Mesothelial cell of epicardium (in vitro differentiated cells): ENCODE measurements around the gene GFER. TPM values are rescaled to one million over a fixed set of nuclear protein-coding genes. Genes with fewer than 3 reads are reported as not detected.
"Not testable (repeated sequence)": the region's sequence is repeated elsewhere in the genome, so short reads cannot be mapped to it uniquely, and the experiment has no call there.

Experiments
- DNase-seq, 2 experiments: peaks; one replicate each; pipeline ENCODE4 v3.0.0; 2021; ENCODE audit warnings: low spot score in 2 of 2; ENCODE audit not compliant: unreplicated experiment in 2 of 2
- H3K27ac Mint-ChIP-seq: 2 replicates; pipeline ENCODE4 v1.8.0; 2021; ENCODE audit warnings: mixed read lengths
- H3K27me3 Mint-ChIP-seq: 2 replicates; pipeline ENCODE4 v1.8.0; 2021; ENCODE audit warnings: low read depth, mixed read lengths
- H3K36me3 Mint-ChIP-seq: 2 replicates; pipeline ENCODE4 v1.8.0; 2021; ENCODE audit warnings: mixed read lengths
- H3K4me1 Mint-ChIP-seq: 2 replicates; pipeline ENCODE4 v1.8.0; 2021; ENCODE audit warnings: mixed read lengths
- H3K4me3 Mint-ChIP-seq: 2 replicates; pipeline ENCODE4 v1.8.0; 2021; ENCODE audit warnings: mild to moderate bottlenecking, moderate library complexity, mixed read lengths
- H3K9me3 Mint-ChIP-seq: 2 replicates; pipeline ENCODE4 v1.8.0; 2021; ENCODE audit warnings: mixed read lengths
- total RNA-seq: library from RNA; stranded (reverse); gene quantifications from 3 replicates; pipeline ENCODE4 v1.2.1, GENCODE V29; 2021
- TF ChIP-seq, protein P1 (sequence below): fragments of 200-600 bp; sonication (generic); IDR thresholded peaks from one replicate; pipeline ENCODE4 v1.5.0; 2021; ENCODE audit warnings: antibody characterized with exemption; ENCODE audit not compliant: unreplicated experiment

The GFER gene
- total RNA-seq, 1 donor from 2014 or later, result 23.7 TPM

DNA sequence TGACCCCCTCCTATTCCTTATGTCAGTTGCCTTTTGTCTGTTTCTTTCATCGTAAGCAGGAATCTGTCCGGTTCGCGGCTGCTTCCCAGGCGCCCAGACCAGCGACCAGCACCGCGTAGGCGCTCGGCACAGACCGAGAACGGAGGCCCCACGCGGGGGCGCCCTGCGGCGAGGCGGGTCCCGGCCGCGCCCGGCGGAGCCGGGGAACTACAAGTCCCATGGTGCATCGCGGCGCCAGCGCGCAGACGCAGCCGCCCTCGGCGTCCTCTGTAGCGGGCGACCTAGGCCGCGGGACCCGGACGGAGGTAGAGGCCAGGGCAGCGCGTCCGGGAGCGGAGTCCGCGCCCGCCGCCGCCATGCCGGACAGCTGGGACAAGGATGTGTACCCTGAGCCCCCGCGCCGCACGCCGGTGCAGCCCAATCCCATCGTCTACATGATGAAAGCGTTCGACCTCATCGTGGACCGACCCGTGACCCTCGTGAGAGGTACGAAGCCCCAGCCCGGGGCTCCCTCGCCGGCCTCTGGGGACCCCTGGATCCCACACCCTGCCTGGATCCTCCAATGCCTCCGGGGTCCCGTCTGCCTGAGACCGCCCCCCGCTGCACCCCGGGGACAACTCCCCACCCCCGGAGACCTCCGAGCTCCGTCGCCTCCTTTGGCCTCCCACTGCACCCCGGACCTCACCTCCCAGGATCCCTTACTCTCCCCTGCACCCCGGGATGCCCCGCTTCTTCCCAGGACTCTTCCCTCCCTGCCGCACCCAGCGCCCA is 24.5 kb upstream of the GFER start, which contains the start of gene NDUFB10:
TSS of gene NDUFB10 (plus strand) at position 270 of the 771 bp plus-strand sequence. CDS start at position 357, 87 bp downstream.
- peak; percentile 87 to 94 for DNase-seq
- Mint-ChIP-seq H3K36me3 (peaks cover 6% of the 10 kb centered on the region), H3K27me3 (no peaks in the 10 kb centered on the region), H3K27ac (peak within 1 kb of the TSS; percentile 92), H3K9me3 (no peaks in the 10 kb centered on the region), H3K4me1 (peaks cover 29% of the 10 kb centered on the region), H3K4me3 (peak within 1 kb of the TSS; percentile 94)
- TF ChIP-seq, protein P1, sequence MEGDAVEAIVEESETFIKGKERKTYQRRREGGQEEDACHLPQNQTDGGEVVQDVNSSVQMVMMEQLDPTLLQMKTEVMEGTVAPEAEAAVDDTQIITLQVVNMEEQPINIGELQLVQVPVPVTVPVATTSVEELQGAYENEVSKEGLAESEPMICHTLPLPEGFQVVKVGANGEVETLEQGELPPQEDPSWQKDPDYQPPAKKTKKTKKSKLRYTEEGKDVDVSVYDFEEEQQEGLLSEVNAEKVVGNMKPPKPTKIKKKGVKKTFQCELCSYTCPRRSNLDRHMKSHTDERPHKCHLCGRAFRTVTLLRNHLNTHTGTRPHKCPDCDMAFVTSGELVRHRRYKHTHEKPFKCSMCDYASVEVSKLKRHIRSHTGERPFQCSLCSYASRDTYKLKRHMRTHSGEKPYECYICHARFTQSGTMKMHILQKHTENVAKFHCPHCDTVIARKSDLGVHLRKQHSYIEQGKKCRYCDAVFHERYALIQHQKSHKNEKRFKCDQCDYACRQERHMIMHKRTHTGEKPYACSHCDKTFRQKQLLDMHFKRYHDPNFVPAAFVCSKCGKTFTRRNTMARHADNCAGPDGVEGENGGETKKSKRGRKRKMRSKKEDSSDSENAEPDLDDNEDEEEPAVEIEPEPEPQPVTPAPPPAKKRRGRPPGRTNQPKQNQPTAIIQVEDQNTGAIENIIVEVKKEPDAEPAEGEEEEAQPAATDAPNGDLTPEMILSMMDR, result no peak

DNA sequence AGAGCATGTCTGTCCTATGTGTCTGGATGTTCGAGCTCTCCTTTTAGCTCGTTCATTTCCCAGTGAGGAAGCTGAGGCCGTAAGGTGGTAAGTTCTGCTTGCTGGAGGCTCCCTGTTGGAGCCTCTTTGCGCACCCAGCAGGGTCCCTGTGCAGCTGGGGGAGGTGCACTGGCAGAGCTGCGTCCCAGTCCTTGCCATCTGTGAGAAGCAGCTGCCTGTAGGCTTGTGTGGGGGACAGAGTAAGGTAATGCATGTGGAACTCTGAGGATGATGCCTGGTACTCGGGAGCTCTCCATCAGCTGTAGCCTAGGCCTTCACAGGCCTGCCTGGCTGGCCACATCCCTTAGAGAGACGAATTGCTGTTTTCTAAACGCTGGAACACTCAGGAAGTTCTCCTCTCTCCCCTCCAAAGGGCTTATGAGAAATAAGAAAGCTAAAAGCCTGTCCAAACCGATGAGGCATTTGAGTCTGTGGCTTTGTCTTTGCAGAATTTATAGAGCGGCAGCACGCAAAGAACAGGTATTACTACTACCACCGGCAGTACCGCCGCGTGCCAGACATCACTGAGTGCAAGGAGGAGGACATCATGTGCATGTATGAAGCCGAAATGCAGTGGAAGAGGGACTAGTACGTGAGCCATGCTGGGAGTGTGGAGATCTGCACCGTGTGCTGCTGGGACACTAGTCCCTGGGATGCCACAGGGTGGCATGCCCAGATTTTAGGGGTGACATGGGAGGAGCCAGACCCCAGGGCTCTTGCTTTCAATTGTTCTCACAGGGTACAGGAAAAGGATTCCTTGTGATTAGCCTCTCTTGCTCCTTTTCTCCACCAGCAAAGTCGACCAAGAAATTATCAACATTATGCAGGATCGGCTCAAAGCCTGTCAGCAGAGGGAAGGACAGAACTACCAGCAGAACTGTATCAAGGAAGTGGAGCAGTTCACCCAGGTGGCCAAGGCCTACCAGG is 23.0 kb upstream of the GFER start:
- DNase-seq, result no peak
- H3K4me3 Mint-ChIP-seq, result peak overlapping the region; percentile 94
- no peaks in the 10 kb centered on the region for H3K9me3 Mint-ChIP-seq
- no peaks in the 10 kb centered on the region for H3K27me3 Mint-ChIP-seq
- peaks cover 34% of the 10 kb centered on the region for H3K4me1 Mint-ChIP-seq
- H3K27ac Mint-ChIP-seq, result peak overlapping the region; percentile 92
- TF ChIP-seq, protein P1, result no peak
- peaks cover 6% of the 10 kb centered on the region for H3K36me3 Mint-ChIP-seq

DNA sequence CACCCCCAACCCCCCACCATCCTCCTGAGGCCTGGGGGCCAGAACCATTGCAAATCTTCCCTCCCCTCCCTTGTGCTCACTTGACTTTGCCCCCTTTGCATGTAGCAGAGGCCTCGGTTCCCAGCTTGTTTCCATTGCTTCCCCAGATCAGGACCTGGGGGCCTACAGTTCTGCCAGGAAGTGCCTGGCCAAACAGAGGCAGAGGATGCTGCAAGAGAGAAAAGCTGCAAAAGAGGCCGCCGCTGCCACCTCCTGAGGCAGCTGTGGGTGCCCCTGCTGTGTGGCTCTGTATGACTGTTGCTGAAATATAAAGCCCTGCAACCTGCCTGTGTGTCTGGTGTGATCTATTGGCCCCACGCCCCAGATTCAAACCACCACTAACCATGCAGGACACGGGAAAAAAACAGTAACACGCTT is 22.3 kb upstream of the GFER start:
- peak overlapping the region; percentile 93 for H3K4me3 Mint-ChIP-seq
- no peaks in the 10 kb centered on the region for H3K9me3 Mint-ChIP-seq
- TF ChIP-seq, protein P1, result no peak
- H3K27me3 Mint-ChIP-seq, result no peaks in the 10 kb centered on the region
- peaks cover 6% of the 10 kb centered on the region for H3K36me3 Mint-ChIP-seq
- H3K27ac Mint-ChIP-seq, result peak overlapping the region; percentile 50
- no peak for DNase-seq
- peaks cover 34% of the 10 kb centered on the region for H3K4me1 Mint-ChIP-seq

DNA sequence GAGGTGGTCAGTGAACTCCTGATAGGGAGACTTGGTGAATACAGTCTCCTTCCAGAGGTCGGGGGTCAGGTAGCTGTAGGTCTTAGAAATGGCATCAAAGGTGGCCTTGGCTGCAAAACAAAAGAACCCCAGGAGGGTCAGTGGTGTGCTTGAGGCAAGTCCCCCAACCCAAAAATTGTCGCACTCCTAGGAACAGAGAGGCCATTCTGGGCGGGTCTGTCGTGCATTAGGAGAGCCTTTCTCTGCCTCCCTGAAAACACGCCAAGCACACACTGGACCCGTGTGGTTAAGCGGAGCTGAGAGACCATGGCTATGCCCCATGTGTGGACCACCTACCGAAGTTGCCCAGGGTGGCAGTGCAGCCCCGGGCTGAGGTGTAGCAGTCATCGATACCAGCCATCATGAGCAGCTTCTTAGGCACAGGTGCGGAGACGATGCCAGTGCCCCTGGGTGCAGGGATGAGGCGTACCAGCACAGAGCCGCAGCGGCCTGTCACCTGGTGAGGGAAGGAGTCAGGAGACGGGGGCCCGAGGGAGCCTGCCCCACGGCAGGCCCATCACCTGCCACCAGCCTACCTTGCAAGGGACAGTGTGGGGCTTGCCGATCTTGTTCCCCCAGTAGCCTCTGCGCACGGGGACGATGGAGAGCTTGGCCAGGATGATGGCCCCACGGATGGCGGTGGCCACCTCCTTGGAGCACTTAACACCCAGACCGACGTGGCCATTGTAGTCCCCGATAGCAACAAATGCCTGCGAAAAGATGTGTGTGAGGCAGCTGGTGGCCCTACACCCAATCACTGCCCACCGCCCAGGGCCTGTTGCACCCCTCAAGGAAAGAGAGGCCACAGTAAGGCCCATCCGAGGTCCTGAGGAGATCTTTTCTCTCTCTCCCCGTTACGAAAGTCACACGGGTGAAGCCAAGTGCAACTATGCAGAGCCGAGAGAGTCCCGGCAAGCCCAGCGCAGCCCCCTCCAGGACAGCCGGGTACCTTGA is 21.5 kb upstream of the GFER start:
- H3K27me3 Mint-ChIP-seq, H3K36me3 Mint-ChIP-seq, H3K9me3 Mint-ChIP-seq, DNase-seq: not testable (repeated sequence)
- Mint-ChIP-seq H3K4me1 (peaks cover 34% of the 10 kb centered on the region), H3K27ac (peak overlapping the region; percentile 88), H3K4me3 (peak overlapping the region; percentile 93)

DNA sequence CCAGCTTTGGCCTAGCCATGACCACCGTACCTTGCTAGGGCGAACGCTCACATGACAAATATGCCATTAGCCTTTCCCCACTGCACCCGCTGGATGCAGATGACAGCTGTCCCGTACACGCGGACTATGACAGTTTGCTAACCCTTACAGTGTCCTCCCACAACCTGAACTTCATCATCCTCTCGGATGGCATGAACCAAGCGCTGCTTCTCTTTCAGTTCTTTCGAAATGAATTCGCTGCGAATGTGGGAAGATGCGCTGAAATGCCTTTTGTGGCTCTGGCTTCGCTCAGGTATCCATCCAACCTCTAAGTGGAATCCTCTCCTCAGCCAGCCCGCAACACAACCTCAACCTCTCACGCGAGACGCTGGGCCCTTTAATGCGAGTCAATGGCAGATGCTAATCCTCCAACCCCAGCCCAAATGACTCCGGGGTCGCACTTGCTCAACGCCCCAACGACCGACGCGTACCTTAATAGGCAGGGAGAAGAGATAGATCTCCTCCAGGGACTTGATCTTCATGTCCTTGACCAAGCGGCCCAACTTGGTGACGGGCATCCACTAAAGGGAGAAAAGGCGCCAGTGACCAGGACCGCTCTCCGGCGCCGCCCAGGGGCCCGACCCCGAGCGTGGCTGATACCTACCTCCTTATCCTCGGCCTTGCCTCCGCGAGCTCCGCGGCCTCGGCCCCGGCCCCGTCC is 20.0 kb upstream of the GFER start:
- Mint-ChIP-seq H3K27ac (peak overlapping the region; percentile 84), H3K4me1 (peaks cover 34% of the 10 kb centered on the region), H3K4me3 (peak overlapping the region; percentile 93), H3K27me3 (no peaks in the 10 kb centered on the region), H3K36me3 (peaks cover 6% of the 10 kb centered on the region), H3K9me3 (no peaks in the 10 kb centered on the region)
- DNase-seq, result no peak
- TF ChIP-seq, protein P1, result no peak
